Endothelial cell of umbilical vein (primary cell): ENCODE results near the gene KSR1. TPM values are rescaled to one million over a fixed set of nuclear protein-coding genes. Genes with fewer than 3 reads are reported as not detected.

ENCODE experiments used
- BruUV-seq: library from RNA; stranded (reverse); fragments of 400-500 nt; replicated peaks from 2 replicates; lab custom pipeline; 2021; lab: Mats Ljungman, UMichigan
- CTCF ChIA-PET: fragments of 300-600, 350-600 bp; sonication (Branson Sonifier 250); formaldehyde crosslinking; loops from one replicate; lab custom pipeline; 2021; ENCODE audit warnings: antibody characterized with exemption, inconsistent platforms; lab: Charles Lee
- POLR2A ChIA-PET: fragments of 300-600, 350-600 bp; sonication (Branson Sonifier 250); formaldehyde crosslinking; loops from one replicate; lab custom pipeline; 2021; ENCODE audit warnings: antibody characterized with exemption, inconsistent platforms; lab: Charles Lee
- DNase-seq: peaks from one replicate; pipeline ENCODE4 v3.0.0-alpha.2; 2011; ENCODE audit warnings: low read depth, low spot score
- FAIRE-seq: peaks from 2 replicates; lab custom pipeline; 2011; peaks lifted over from hg19 to GRCh38; lab: Jason Lieb, UNC
- H2AFZ ChIP-seq: 2 replicates; pipeline ENCODE4 v1.6.0; 2012; ENCODE audit warnings: low read depth, low read length, control low read depth, inconsistent platforms
- H3K27ac ChIP-seq: 2 replicates; pipeline ENCODE4 v1.5.1; 2011; ENCODE audit warnings: low read depth, mild to moderate bottlenecking, control low read depth, low read length, moderate library complexity; ENCODE audit not compliant: insufficient read depth
- H3K27me3 ChIP-seq, 2 experiments: 2 replicates each; pipeline versions ENCODE4 v1.6.0 to v1.6.1; 2011; ENCODE audit warnings: low read length in 2 of 2, mixed read lengths in 1 of 2; ENCODE audit not compliant: control insufficient read depth in 2 of 2, insufficient read depth in 2 of 2
- H3K36me3 ChIP-seq, 2 experiments: 2 replicates in 1 of 2; 3 replicates in 1 of 2; pipeline ENCODE4 v1.5.1; 2011; ENCODE audit warnings: low read length in 2 of 2, mild to moderate bottlenecking in 1 of 2, moderate library complexity in 1 of 2; ENCODE audit not compliant: control insufficient read depth in 2 of 2, insufficient read depth in 2 of 2; ENCODE audit errors: extremely low read depth in 1 of 2
- H3K4me1 ChIP-seq: 3 replicates; pipeline ENCODE4 v1.5.1; 2011; ENCODE audit warnings: mild to moderate bottlenecking, low read length; ENCODE audit not compliant: control insufficient read depth, insufficient read depth; ENCODE audit errors: extremely low read depth
- H3K4me2 ChIP-seq: 2 replicates; pipeline ENCODE4 v1.6.1; 2011; ENCODE audit warnings: low read length, control low read depth, mixed read lengths; ENCODE audit not compliant: insufficient read depth
- H3K4me3 ChIP-seq, 3 experiments: fragments of 200-600 bp in 1 of 3; sonication (generic), shearing (Covaris generic) in 1 of 3; replicated peaks in 1 of 3; 2 replicates each; pipeline ENCODE4 v1.5.1; 2011 to 2016; ENCODE audit warnings: control low read depth in 3 of 3, low read length in 3 of 3, mild to moderate bottlenecking in 2 of 3, inconsistent platforms in 1 of 3, low read depth in 1 of 3, moderate library complexity in 1 of 3; ENCODE audit not compliant: insufficient read depth in 1 of 3
- H3K79me2 ChIP-seq: 2 replicates; pipeline ENCODE4 v1.6.0; 2012; ENCODE audit warnings: low read length, inconsistent platforms; ENCODE audit not compliant: control insufficient read depth, insufficient read depth
- H3K9ac ChIP-seq: replicated peaks from 2 replicates; pipeline ENCODE3; 2011; ENCODE audit warnings: low read length, control low read depth; ENCODE audit not compliant: insufficient read depth; ENCODE audit errors: extremely low read depth
- H3K9me1 ChIP-seq: replicated peaks from 3 replicates; pipeline ENCODE4 v1.6.0; 2011; ENCODE audit warnings: mild to moderate bottlenecking, low read length; ENCODE audit not compliant: control insufficient read depth, insufficient read depth; ENCODE audit errors: extremely low read depth
- H3K9me3 ChIP-seq: replicated peaks from 2 replicates; pipeline ENCODE4 v1.5.1; 2012; ENCODE audit warnings: low read length, inconsistent platforms; ENCODE audit not compliant: control insufficient read depth, insufficient read depth
- H4K20me1 ChIP-seq: replicated peaks from 2 replicates; pipeline ENCODE3; 2011; ENCODE audit warnings: mild to moderate bottlenecking, low read length; ENCODE audit not compliant: control insufficient read depth, insufficient read depth; ENCODE audit errors: extremely low read depth
- FOS ChIP-seq: IDR thresholded peaks from 2 replicates; pipeline ENCODE4 v1.6.1; 2011; ENCODE audit warnings: mild to moderate bottlenecking, low read length, moderate library complexity, borderline replicate concordance; ENCODE audit not compliant: insufficient read depth
- GATA2 ChIP-seq: IDR thresholded peaks from 2 replicates; pipeline ENCODE4 v1.7.0; 2011; ENCODE audit warnings: low read depth, mild to moderate bottlenecking, moderate library complexity, mixed read lengths, low read length; ENCODE audit not compliant: insufficient read length, insufficient read depth
- JUN ChIP-seq: IDR thresholded peaks from 2 replicates; pipeline ENCODE4 v1.6.1; 2011; ENCODE audit warnings: borderline replicate concordance, low read depth; ENCODE audit not compliant: insufficient read length, insufficient read depth
- MYC ChIP-seq: IDR thresholded peaks from one replicate; pipeline ENCODE4 v1.6.1; 2011; ENCODE audit warnings: mild to moderate bottlenecking, low read depth, low read length
- POLR2A ChIP-seq: IDR thresholded peaks from 2 replicates; pipeline ENCODE4 v1.6.1; 2012; ENCODE audit warnings: low read depth, mild to moderate bottlenecking, control low read depth, low read length
- POLR2AphosphoS5 ChIP-seq: IDR thresholded peaks from 2 replicates; pipeline ENCODE4 v1.6.1; 2012; ENCODE audit warnings: low read depth, mild to moderate bottlenecking, control low read depth, low read length, moderate library complexity; ENCODE audit not compliant: insufficient read depth
- dilution Hi-C: fragments of 300-500 bp; cut with MboI; formaldehyde crosslinking; loops from one replicate; pipeline ENCODE4 v1.15.0; 2019; ENCODE audit warnings: low sequenced_read_pairs; ENCODE audit not compliant: extremely low pct_ligation_motif_present
- intact Hi-C: fragments of 100-400 bp; cut with micrococcal nuclease; formaldehyde crosslinking; loops from one replicate; pipeline ENCODE4 v1.10.0; 2022
- polyA plus RNA-seq, 4 experiments: library from polyadenylated mRNA; depleted of rRNA in 3 of 4; stranded (reverse) in 3 of 4; unstranded in 1 of 4; fragments of >200 nt; gene quantifications; 2 replicates each; pipeline versions ENCODE4 v1.2.1 to v1.2.3, GENCODE V29; 2011 to 2012; ENCODE audit warnings: missing spikeins in 1 of 4
- total RNA-seq: library from RNA; stranded (reverse); gene quantifications from 2 replicates; pipeline ENCODE4 v1.2.3, GENCODE V29; 2021
- TF ChIP-seq, protein P1 (sequence below), 2 donors: IDR thresholded peaks; 1 replicate in 1 of 2; 2 replicates in 1 of 2; pipeline ENCODE4 v1.5.1; 2011; ENCODE audit warnings: low read length in 2 of 2, mild to moderate bottlenecking in 2 of 2, moderate library complexity in 2 of 2, control low read depth in 1 of 2, inconsistent platforms in 1 of 2, low read depth in 1 of 2; ENCODE audit not compliant: insufficient read depth in 1 of 2; ENCODE audit errors: extremely low read depth in 1 of 2

Gene KSR1
- total and polyA plus RNA-seq, 2 donors (not counting 3 experiments of a cell fraction or from before 2014, with no cell fraction given), result 35.4 to 80.2 TPM

DNA sequence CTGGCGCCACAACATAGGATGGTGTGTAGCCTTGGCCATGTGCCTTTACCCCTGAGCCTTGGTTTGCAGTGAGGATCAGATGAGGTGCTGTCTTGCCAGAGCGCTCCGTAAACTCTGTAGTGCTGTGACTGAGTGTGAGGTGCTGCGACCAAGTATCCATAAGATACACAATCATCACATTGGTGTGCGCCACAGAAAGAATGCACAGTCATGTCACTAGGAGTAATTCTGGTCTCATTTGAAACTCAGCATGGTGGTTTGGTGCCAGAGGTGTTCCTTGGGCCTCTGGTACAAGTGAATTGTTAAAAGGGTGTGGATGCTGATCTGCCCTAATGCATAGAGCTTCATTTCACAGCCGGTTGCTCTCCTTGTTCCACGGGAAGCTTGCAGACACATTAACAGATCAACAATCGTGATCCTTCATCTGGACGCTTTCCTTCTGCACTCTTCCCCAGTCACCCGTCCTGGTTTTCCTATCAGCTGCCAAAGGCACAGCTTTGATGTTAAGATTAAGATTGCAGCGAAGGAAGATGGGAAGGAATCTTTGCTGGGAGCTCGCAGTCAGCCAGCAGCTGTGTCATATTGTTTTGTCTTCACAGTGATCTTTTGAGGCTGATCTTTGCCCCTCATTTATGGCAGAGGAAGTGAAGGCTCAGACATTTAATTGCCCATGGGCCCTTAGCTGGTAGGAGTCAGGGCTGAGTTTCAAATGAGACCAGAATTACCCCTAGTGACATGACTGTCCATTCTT lies 79.1 kb downstream of the KSR1 start:
- no peaks in the 10 kb centered on the region for H3K27me3 ChIP-seq
- H2AFZ ChIP-seq, result no peak overlapping the region
- ChIA-PET CTCF (interaction anchor here (0.6 to 2.3 kb wide), 12 partner anchors 15 to 156 kb away, joined by 3 to 10 read pairs (median 3); partner anchors contain the start of gene KSR1), POLR2A (interaction anchor here (1.3 kb wide), 1 partner anchor 61 kb away, joined by 3 read pairs; no protein-coding TSS in a partner anchor)
- intact Hi-C loops, result loop anchor here (5.0 kb wide), 1 partner anchor 63 kb away; no protein-coding TSS in a partner anchor
- H3K27ac ChIP-seq, result no peak overlapping the region
- no peaks in the 10 kb centered on the region for H3K9me1 ChIP-seq
- H4K20me1 ChIP-seq, result no peaks in the 10 kb centered on the region
- H3K9me3 ChIP-seq, result no peaks in the 10 kb centered on the region
- BruUV-seq, result no TSS peak
- peaks cover 10% of the 10 kb centered on the region for H3K79me2 ChIP-seq
- H3K4me2 ChIP-seq, result no peak overlapping the region
- H3K9ac ChIP-seq, result no peak overlapping the region
- no peak for TF ChIP-seq FOS
- TF ChIP-seq, protein P1, sequence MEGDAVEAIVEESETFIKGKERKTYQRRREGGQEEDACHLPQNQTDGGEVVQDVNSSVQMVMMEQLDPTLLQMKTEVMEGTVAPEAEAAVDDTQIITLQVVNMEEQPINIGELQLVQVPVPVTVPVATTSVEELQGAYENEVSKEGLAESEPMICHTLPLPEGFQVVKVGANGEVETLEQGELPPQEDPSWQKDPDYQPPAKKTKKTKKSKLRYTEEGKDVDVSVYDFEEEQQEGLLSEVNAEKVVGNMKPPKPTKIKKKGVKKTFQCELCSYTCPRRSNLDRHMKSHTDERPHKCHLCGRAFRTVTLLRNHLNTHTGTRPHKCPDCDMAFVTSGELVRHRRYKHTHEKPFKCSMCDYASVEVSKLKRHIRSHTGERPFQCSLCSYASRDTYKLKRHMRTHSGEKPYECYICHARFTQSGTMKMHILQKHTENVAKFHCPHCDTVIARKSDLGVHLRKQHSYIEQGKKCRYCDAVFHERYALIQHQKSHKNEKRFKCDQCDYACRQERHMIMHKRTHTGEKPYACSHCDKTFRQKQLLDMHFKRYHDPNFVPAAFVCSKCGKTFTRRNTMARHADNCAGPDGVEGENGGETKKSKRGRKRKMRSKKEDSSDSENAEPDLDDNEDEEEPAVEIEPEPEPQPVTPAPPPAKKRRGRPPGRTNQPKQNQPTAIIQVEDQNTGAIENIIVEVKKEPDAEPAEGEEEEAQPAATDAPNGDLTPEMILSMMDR (IDR thresholded peaks at IDR 0.05; ENCODE audit: extremely low read depth in 1 of 2, insufficient read depth in 1 of 2, low read depth in 1 of 2, low read length in 2 of 2), result no peak
- TF ChIP-seq POLR2A, result no peak
- TF ChIP-seq JUN, result no peak
- TF ChIP-seq GATA2, result no peak
- no peak for TF ChIP-seq MYC
- no peak for TF ChIP-seq POLR2AphosphoS5
- dilution Hi-C loops, result no loop called here
- DNase-seq (peak; percentile 30), FAIRE-seq (peak; percentile 64)
- H3K4me1 ChIP-seq, result peaks cover 25% of the 10 kb centered on the region
- no peak overlapping the region for H3K4me3 ChIP-seq
- H3K36me3 ChIP-seq, result no peaks in the 10 kb centered on the region
